ENCODE results near the gene RNU6-7. TPM values are rescaled to one million over a fixed set of nuclear protein-coding genes. Genes with fewer than 3 reads are reported as not detected.

The RNU6-7 gene
- total RNA-seq, 2 donors from 2014 or later: not detected

DNA sequence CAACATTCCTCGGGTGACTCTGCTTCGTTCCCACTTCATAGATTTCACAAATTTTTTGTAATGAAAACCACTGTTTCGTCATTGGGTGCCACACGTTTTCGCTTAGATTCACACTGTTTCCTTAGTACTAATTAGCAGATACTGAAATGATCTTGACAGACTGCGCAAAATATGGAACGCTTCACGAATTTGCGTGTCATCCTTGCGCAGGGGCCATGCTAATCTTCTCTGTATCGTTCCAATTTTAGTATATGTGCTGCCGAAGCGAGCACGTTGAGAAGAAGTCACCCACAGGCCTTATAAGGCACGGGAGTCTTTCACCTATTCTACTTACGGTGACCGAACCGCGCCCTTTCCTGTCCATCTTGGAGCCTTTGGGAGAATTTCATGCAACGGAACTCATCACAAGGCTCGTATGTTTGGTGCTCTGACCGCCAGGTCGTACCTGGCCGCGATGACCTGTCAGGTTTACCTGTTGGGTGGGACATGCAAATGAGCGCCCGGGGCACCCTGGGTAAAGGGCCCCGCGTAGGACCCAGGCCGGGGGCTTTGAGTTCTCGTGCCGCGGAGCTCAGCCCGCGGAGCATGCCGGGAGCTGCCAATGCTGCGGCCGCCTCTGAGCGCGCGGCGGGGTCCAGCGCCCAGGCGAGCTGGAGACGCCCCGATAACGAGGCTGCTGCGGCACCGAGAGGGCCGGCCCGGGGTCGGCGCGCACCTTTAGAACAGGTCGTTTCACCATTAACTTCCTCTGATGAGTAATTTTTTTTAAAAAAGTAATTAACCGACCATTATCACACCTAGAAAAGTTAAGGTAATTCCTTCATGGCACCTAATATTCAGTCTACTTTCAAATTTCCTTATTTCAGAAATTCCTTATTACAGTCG is 1.4 kb downstream of the RNU6-7 start, which contains the start of gene RNU6-8:
Gene RNU6-8 (minus strand): TSS at position 272 of the 885 bp plus-strand sequence.
- Histone ChIP-seq H3K36me3 (ENCODE audit: control insufficient read depth, insufficient read depth, low read length) (no peaks in the 10 kb centered on the region), H3K4me1 (ENCODE audit: control insufficient read depth, insufficient read depth, low read length) (peaks cover 2% of the 10 kb centered on the region), H3K4me3 (ENCODE audit: low read length) (peak within 1 kb of the TSS; percentile 93), H3K9me3 (ENCODE audit: control insufficient read depth, low read length) (no peaks in the 10 kb centered on the region), H3K9ac (ENCODE audit: extremely low read depth, low read length, poor library complexity, severe bottlenecking) (peak within 1 kb of the TSS; percentile 97), H3K27me3 (ENCODE audit: control insufficient read depth, insufficient read depth, low read length, poor library complexity, severe bottlenecking) (no peaks in the 10 kb centered on the region), H3K27ac (ENCODE audit: low read depth, low read length) (peak within 1 kb of the TSS; percentile 97)
- Mint-ChIP-seq H3K27me3 (ENCODE audit: insufficient read depth) (peaks cover 7% of the 10 kb centered on the region), H3K4me3 (peak within 1 kb of the TSS; percentile 86), H3K4me1 (peaks cover 39% of the 10 kb centered on the region), H3K9me3 (no peaks in the 10 kb centered on the region), H3K36me3 (ENCODE audit: low read depth) (no peaks in the 10 kb centered on the region), H3K27ac (peak within 1 kb of the TSS; percentile 100)
- TF ChIP-seq, protein P1, sequence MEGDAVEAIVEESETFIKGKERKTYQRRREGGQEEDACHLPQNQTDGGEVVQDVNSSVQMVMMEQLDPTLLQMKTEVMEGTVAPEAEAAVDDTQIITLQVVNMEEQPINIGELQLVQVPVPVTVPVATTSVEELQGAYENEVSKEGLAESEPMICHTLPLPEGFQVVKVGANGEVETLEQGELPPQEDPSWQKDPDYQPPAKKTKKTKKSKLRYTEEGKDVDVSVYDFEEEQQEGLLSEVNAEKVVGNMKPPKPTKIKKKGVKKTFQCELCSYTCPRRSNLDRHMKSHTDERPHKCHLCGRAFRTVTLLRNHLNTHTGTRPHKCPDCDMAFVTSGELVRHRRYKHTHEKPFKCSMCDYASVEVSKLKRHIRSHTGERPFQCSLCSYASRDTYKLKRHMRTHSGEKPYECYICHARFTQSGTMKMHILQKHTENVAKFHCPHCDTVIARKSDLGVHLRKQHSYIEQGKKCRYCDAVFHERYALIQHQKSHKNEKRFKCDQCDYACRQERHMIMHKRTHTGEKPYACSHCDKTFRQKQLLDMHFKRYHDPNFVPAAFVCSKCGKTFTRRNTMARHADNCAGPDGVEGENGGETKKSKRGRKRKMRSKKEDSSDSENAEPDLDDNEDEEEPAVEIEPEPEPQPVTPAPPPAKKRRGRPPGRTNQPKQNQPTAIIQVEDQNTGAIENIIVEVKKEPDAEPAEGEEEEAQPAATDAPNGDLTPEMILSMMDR (conservative IDR thresholded peaks at IDR 0.05): no peak
- WGBS, 2 experiments (ENCODE audit: insufficient coverage in 1 of 2, insufficient read length in 1 of 2): 1 to 2% methylated on average over 30 to 57 of the region's 57 CpGs
- DNase-seq: peak; percentile 97

DNA sequence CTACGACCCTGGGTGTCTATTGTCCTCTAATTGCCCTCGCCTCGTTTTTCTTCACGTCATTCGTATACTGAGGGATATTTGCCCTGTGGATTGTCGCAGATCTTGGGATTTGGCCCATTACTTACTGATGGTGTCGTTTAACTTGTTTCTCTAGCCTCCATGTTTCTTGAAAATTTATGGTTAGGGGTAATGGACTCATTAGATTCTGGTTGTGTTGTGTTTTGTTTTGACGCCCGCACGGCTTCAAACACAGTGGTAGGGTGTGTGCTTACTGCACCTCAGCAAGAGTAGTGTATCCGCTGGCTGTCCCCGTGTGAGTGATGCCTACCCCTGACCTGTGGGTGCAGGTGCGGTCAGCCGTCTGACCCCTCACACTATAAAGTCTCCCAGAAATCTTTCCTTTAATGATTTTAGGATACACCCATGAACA is 2.1 kb downstream of the RNU6-7 start:
- no peaks in the 10 kb centered on the region for H3K9me3 ChIP-seq (ENCODE audit: control insufficient read depth, low read length)
- H3K27me3 Mint-ChIP-seq (ENCODE audit: insufficient read depth): peaks cover 7% of the 10 kb centered on the region
- H3K9me3 Mint-ChIP-seq: no peaks in the 10 kb centered on the region
- H3K36me3 ChIP-seq (ENCODE audit: control insufficient read depth, insufficient read depth, low read length): no peaks in the 10 kb centered on the region
- peak overlapping the region; percentile 93 for H3K4me3 ChIP-seq (ENCODE audit: low read length)
- no peak overlapping the region for H3K27ac ChIP-seq (ENCODE audit: low read depth, low read length)
- peak overlapping the region; percentile 97 for H3K9ac ChIP-seq (ENCODE audit: extremely low read depth, low read length, poor library complexity, severe bottlenecking)
- TF ChIP-seq, protein P1 (conservative IDR thresholded peaks at IDR 0.05): no peak
- H3K4me1 Mint-ChIP-seq: peaks cover 39% of the 10 kb centered on the region
- H3K36me3 Mint-ChIP-seq (ENCODE audit: low read depth): no peaks in the 10 kb centered on the region
- peaks cover 2% of the 10 kb centered on the region for H3K4me1 ChIP-seq (ENCODE audit: control insufficient read depth, insufficient read depth, low read length)
- 26 to 36% methylated on average over 8 to 14 of the region's 14 CpGs for WGBS, 2 experiments (ENCODE audit: insufficient coverage in 1 of 2, insufficient read length in 1 of 2)
- no peaks in the 10 kb centered on the region for H3K27me3 ChIP-seq (ENCODE audit: control insufficient read depth, insufficient read depth, low read length, poor library complexity, severe bottlenecking)
- peak; percentile 51 for DNase-seq
- peak overlapping the region; percentile 67 for H3K27ac Mint-ChIP-seq
- H3K4me3 Mint-ChIP-seq: peak overlapping the region; percentile 86

DNA sequence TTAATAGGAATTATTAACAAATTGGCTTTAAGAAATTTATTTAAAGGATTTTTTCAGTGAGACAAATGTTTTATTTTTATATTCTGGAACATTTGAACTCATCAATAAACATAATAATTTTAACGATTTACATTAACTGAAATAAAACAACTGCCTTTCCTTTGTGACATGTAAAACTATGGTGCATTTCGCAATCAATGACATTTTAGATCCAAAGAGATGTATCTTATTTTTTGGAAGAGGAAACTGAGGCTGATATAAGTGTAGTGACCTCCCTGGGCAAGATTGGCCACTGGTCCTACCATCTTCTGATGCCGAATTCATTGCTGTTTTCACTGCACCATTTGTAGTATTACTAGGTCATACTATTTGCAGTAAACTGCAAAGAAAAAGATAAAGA is 3.7 kb downstream of the RNU6-7 start:
- H3K27ac ChIP-seq (ENCODE audit: low read depth, low read length): no peak overlapping the region
- H3K27me3 Mint-ChIP-seq (ENCODE audit: insufficient read depth): peaks cover 3% of the 10 kb centered on the region

More for the DNA sequence above, 3.7 kb downstream of the RNU6-7 start:
- Histone ChIP-seq H3K4me1 (ENCODE audit: control insufficient read depth, insufficient read depth, low read length) (peaks cover 2% of the 10 kb centered on the region), H3K36me3 (ENCODE audit: control insufficient read depth, insufficient read depth, low read length) (no peaks in the 10 kb centered on the region), H3K9me3 (ENCODE audit: control insufficient read depth, low read length) (no peaks in the 10 kb centered on the region), H3K9ac (ENCODE audit: extremely low read depth, low read length, poor library complexity, severe bottlenecking) (no peak overlapping the region), H3K27me3 (ENCODE audit: control insufficient read depth, insufficient read depth, low read length, poor library complexity, severe bottlenecking) (no peaks in the 10 kb centered on the region), H3K4me3 (ENCODE audit: low read length) (no peak overlapping the region)
- Mint-ChIP-seq H3K36me3 (ENCODE audit: low read depth) (no peaks in the 10 kb centered on the region), H3K4me1 (peaks cover 39% of the 10 kb centered on the region), H3K9me3 (no peaks in the 10 kb centered on the region), H3K27ac (peak overlapping the region; percentile 57), H3K4me3 (no peak overlapping the region)
- 86% methylated on average over 3 of the region's 3 CpGs; no CpG with 5 or more reads in 1 of the 2 experiments for WGBS, 2 experiments (ENCODE audit: insufficient coverage in 1 of 2, insufficient read length in 1 of 2)
- no peak for DNase-seq
- TF ChIP-seq, protein P1 (conservative IDR thresholded peaks at IDR 0.05): no peak

All from endodermal cell (in vitro differentiated cells).